Measurements from ENCODE around the gene TADA1. TPM values are rescaled to one million over a fixed set of nuclear protein-coding genes. Genes with fewer than 3 reads are reported as not detected.

TADA1 gene
- total and polyA plus RNA-seq, 4 donors: 9.1 to 21.3 (median 15.0) TPM

DNA sequence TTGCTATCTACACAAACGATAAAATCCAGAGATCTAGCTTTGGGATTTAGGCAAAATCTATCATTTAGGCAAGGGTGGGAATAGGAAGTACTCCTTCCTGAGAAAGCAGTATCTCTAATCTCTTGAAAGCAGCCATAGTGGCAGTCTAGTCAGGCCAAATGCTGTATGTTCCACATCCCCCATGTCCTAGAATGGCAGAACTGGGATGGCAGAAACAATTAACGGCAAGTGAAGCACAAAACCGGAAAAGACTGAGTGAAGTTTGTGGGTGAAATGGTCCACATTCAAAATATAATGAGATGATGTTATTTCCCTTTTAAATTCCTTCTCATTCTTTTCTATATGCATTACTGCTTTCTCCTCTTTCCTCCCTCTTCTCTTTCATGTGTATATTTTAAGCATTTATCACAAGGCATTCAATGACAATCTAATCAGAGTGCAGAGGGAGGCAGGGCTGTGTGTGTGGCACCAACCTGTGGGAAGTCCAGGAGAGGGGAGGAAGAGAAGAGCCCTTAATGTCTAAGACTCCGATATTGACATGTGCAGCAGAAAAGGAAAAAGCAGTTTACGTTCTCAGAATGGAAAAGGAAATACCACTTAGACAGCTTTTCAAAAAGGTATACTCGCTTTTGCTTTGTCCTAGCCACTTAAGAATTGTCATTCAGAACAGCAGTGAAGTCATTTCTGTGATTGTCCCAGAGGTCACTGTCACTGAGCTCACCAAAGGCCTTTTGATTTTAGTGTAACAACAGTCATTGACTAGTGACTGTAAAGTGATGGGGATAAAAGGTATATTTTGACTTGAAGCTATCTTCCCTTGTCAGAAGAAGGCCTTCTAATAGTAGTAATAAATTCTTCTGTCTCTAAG lies 42.3 kb upstream of the TADA1 start:
- H3K4me1 ChIP-seq (ENCODE audit: control insufficient read depth in 4 of 4, insufficient read depth in 4 of 4, low read length in 3 of 4): peaks cover 6 to 9% (median 8%) of the 10 kb centered on the region in 4 donors
- peaks cover 0 to 4% (median 1%) of the 10 kb centered on the region in 4 donors for H3K27me3 ChIP-seq (ENCODE audit: control insufficient read depth in 4 of 4, insufficient read depth in 4 of 4, low read length in 3 of 4)
- no peaks in the 10 kb centered on the region for H3K9me3 ChIP-seq (ENCODE audit: control insufficient read depth in 4 of 4, low read length in 3 of 4)
- no peak overlapping the region for H3K4me3 ChIP-seq (ENCODE audit: low read depth in 1 of 3, low read length in 3 of 3)
- H3K27ac ChIP-seq (ENCODE audit: low read depth in 1 of 2, low read length in 2 of 2): no peak overlapping the region
- H3K36me3 ChIP-seq (ENCODE audit: control insufficient read depth in 4 of 4, insufficient read depth in 3 of 4, low read depth in 1 of 4, low read length in 3 of 4): no peaks in the 10 kb centered on the region
- no peak overlapping the region for H3K9ac ChIP-seq (ENCODE audit: low read depth in 1 of 2, low read length in 2 of 2)
- TF ChIP-seq, protein P1, sequence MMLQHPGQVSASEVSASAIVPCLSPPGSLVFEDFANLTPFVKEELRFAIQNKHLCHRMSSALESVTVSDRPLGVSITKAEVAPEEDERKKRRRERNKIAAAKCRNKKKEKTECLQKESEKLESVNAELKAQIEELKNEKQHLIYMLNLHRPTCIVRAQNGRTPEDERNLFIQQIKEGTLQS (IDR thresholded peaks at IDR 0.05): no peak
- no peak for TF ChIP-seq TAF1 (conservative IDR thresholded peaks at IDR 0.05)
- no peak for TF ChIP-seq SP1 (IDR thresholded peaks at IDR 0.05)
- no peak for TF ChIP-seq NR2F2 (IDR thresholded peaks at IDR 0.05)
- TF ChIP-seq HNF4G (IDR thresholded peaks at IDR 0.05): no peak
- no peak for TF ChIP-seq EGR1 (IDR thresholded peaks at IDR 0.05; ENCODE audit: low read depth in 2 of 2)
- TF ChIP-seq FOXA1 (IDR thresholded peaks at IDR 0.05): no peak
- TF ChIP-seq CTCF (IDR thresholded peaks at IDR 0.05; ENCODE audit: low read depth, low read length, missing input control): no peak
- TF ChIP-seq YY1 (IDR thresholded peaks at IDR 0.05): no peak
- no peak for TF ChIP-seq HNF4A (conservative IDR thresholded peaks at IDR 0.05)
- TF ChIP-seq JUND (IDR thresholded peaks at IDR 0.05): no peak
- TF ChIP-seq, protein P2, sequence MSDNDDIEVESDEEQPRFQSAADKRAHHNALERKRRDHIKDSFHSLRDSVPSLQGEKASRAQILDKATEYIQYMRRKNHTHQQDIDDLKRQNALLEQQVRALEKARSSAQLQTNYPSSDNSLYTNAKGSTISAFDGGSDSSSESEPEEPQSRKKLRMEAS (IDR thresholded peaks at IDR 0.05): no peak
- no peak for TF ChIP-seq RXRA (IDR thresholded peaks at IDR 0.05)
- no peak for TF ChIP-seq RAD21 (IDR thresholded peaks at IDR 0.05)
- TF ChIP-seq, protein P3, sequence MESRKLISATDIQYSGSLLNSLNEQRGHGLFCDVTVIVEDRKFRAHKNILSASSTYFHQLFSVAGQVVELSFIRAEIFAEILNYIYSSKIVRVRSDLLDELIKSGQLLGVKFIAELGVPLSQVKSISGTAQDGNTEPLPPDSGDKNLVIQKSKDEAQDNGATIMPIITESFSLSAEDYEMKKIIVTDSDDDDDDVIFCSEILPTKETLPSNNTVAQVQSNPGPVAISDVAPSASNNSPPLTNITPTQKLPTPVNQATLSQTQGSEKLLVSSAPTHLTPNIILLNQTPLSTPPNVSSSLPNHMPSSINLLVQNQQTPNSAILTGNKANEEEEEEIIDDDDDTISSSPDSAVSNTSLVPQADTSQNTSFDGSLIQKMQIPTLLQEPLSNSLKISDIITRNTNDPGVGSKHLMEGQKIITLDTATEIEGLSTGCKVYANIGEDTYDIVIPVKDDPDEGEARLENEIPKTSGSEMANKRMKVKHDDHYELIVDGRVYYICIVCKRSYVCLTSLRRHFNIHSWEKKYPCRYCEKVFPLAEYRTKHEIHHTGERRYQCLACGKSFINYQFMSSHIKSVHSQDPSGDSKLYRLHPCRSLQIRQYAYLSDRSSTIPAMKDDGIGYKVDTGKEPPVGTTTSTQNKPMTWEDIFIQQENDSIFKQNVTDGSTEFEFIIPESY (IDR thresholded peaks at IDR 0.05): no peak
- TF ChIP-seq REST (IDR thresholded peaks at IDR 0.05): no peak
- no peak for TF ChIP-seq GABPA (IDR thresholded peaks at IDR 0.05 in 1 of 2, conservative IDR thresholded peaks at IDR 0.05 in 1 of 2)
- DNase-seq (ENCODE audit: low spot score): no peak
- 91% methylated on average over 6 of the region's 6 CpGs for WGBS
